Subcutaneous abdominal adipose tissue (tissue), 5 donors: ENCODE measurements around the gene SIX2.

ENCODE experiments used
- H3K27ac ChIP-seq: one replicate; pipeline ENCODE4 v1.7.0; 2013; ENCODE audit warnings: low read depth, mild to moderate bottlenecking, inconsistent platforms, low read length, moderate library complexity
- H3K27me3 ChIP-seq, 5 donors: one replicate each; pipeline ENCODE4 v1.7.0; 2013; ENCODE audit warnings: low read length in 5 of 5, inconsistent platforms in 1 of 5; ENCODE audit not compliant: control insufficient read depth in 5 of 5, insufficient read depth in 4 of 5
- H3K36me3 ChIP-seq, 5 donors: one replicate each; pipeline ENCODE4 v1.7.0; 2013; ENCODE audit warnings: low read length in 5 of 5; ENCODE audit not compliant: control insufficient read depth in 5 of 5, insufficient read depth in 5 of 5
- H3K4me1 ChIP-seq, 5 donors: one replicate each; pipeline ENCODE4 v1.7.0; 2013; ENCODE audit warnings: low read length in 5 of 5, mild to moderate bottlenecking in 3 of 5, moderate library complexity in 1 of 5; ENCODE audit not compliant: control insufficient read depth in 5 of 5, insufficient read depth in 5 of 5
- H3K4me3 ChIP-seq, 5 donors: one replicate each; pipeline ENCODE4 v1.7.0; 2013; ENCODE audit warnings: low read length in 5 of 5, low read depth in 1 of 5
- H3K9ac ChIP-seq, 5 donors: one replicate each; pipeline ENCODE4 v1.7.0; 2013; ENCODE audit warnings: low read length in 5 of 5, mild to moderate bottlenecking in 4 of 5, moderate library complexity in 3 of 5
- H3K9me3 ChIP-seq, 5 donors: one replicate each; pipeline ENCODE4 v1.7.0; 2013; ENCODE audit warnings: low read length in 5 of 5; ENCODE audit not compliant: control insufficient read depth in 5 of 5
- donor health status: healthy.
- donor health status: healthy.
- donor health status: healthy.
- donor health status: healthy.
- donor health status: healthy.

Gene SIX2

GRCh38 chr2:45009303-45009927, at the start of gene SIX2:
TSS of gene SIX2 (minus strand) at chr2:45009452. CDS start at chr2:45009110, 342 bp downstream.
- Histone ChIP-seq H3K4me1 (peaks cover 7 to 85% (median 62%) of the 10 kb centered on the region in 5 donors), H3K27ac (peak within 1 kb of the TSS; percentile 74), H3K27me3 (peaks cover 13 to 66% (median 38%) of the 10 kb centered on the region in 5 donors)

GRCh38 chr2:45055162-45055605, 45.9 kb upstream of the SIX2 start:
- no peaks in the 10 kb centered on the region for H3K27me3 ChIP-seq
- no peaks in the 10 kb centered on the region for H3K4me1 ChIP-seq
- H3K36me3 ChIP-seq = no peaks in the 10 kb centered on the region
- H3K9me3 ChIP-seq = peaks cover 0 to 4% (median 0%) of the 10 kb centered on the region in 5 donors
- H3K9ac ChIP-seq = no peak overlapping the region
- no peak overlapping the region for H3K4me3 ChIP-seq
- H3K27ac ChIP-seq = no peak overlapping the region

More at GRCh38 chr2:45009303-45009927, at the start of gene SIX2:
- Histone ChIP-seq H3K36me3 (peaks cover 0 to 11% (median 5%) of the 10 kb centered on the region in 5 donors), H3K9me3 (no peaks in the 10 kb centered on the region), H3K9ac (peak within 1 kb of the TSS in 4 of 5 donors; percentile 58 to 86 (median 68)), H3K4me3 (peak within 1 kb of the TSS; percentile 67 to 84 (median 76))

DNA sequence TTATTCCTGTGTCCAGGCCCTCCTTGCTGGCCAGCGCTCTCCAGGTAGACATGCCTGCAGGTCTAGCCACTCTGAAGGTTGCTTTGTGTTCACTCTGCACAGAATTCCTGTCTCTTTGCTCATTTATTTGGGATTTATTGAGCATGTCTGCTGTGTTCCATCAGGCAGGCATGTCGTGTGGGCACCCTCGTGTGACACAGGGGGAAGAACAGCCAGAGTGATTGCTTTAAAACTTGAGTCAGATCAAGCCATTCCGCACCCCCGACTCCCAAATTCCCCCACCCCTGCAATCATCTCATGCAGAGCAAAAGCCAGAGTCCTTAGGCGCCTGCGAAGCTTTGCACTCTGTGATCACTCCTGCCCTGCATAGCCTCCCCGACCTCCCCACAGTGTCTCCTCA, 44.7 kb upstream of the SIX2 start:
- Histone ChIP-seq H3K4me1 (no peaks in the 10 kb centered on the region), H3K36me3 (no peaks in the 10 kb centered on the region), H3K9ac (no peak overlapping the region), H3K27ac (no peak overlapping the region), H3K9me3 (peaks cover 0 to 4% (median 0%) of the 10 kb centered on the region in 5 donors), H3K4me3 (no peak overlapping the region), H3K27me3 (no peaks in the 10 kb centered on the region)

- H3K27me3 ChIP-seq = no peaks in the 10 kb centered on the region
- H3K36me3 ChIP-seq = no peaks in the 10 kb centered on the region
- H3K9me3 ChIP-seq = peaks cover 0 to 3% (median 0%) of the 10 kb centered on the region in 5 donors
- no peaks in the 10 kb centered on the region for H3K4me1 ChIP-seq
- H3K27ac ChIP-seq = no peak overlapping the region
- H3K9ac ChIP-seq = no peak overlapping the region
- H3K4me3 ChIP-seq = no peak overlapping the region
Observed at GRCh38 chr2:45052388-45052928, 43.2 kb upstream of the SIX2 start.

- H3K4me3 ChIP-seq = no peak overlapping the region
- H3K27me3 ChIP-seq = no peaks in the 10 kb centered on the region
- no peak overlapping the region for H3K27ac ChIP-seq
- H3K36me3 ChIP-seq = no peaks in the 10 kb centered on the region
- no peak overlapping the region for H3K9ac ChIP-seq
- H3K4me1 ChIP-seq = no peaks in the 10 kb centered on the region
- no peaks in the 10 kb centered on the region for H3K9me3 ChIP-seq
Observed at GRCh38 chr2:45049569-45050336, 40.5 kb upstream of the SIX2 start.

GRCh38 chr2:45047301-45047700, 38.0 kb upstream of the SIX2 start:
- H3K36me3 ChIP-seq = no peaks in the 10 kb centered on the region
- no peak overlapping the region for H3K9ac ChIP-seq
- H3K27ac ChIP-seq = no peak overlapping the region
- H3K4me1 ChIP-seq = no peaks in the 10 kb centered on the region
- peaks cover 0 to 2% (median 0%) of the 10 kb centered on the region in 5 donors for H3K27me3 ChIP-seq
- H3K9me3 ChIP-seq = no peaks in the 10 kb centered on the region
- no peak overlapping the region for H3K4me3 ChIP-seq

- Histone ChIP-seq H3K4me1 (no peaks in the 10 kb centered on the region), H3K9me3 (no peaks in the 10 kb centered on the region), H3K9ac (no peak overlapping the region), H3K36me3 (no peaks in the 10 kb centered on the region), H3K27me3 (peaks cover 2 to 6% (median 4%) of the 10 kb centered on the region in 5 donors), H3K27ac (no peak overlapping the region), H3K4me3 (no peak overlapping the region)
Observed at GRCh38 chr2:45046786-45047185, 37.5 kb upstream of the SIX2 start.

DNA sequence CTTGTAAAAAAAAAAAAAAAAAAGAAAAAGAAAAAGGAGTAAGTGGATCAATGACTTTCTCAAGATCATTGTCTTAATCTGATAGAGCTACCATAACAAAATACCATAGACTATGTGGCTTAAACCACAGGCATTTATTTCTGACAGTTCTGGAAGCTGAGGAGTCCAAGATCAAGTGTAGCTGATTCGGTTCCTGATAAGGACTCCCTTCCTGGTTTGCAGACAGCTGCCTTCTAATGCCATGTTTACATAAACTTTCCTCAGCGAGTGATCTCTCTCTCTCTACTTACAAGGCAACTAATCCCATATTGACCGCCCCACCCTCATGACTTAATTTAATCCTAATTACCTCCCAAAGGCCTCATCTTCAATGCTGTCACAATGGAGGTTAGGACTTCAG, 36.5 kb upstream of the SIX2 start:
- no peaks in the 10 kb centered on the region for H3K4me1 ChIP-seq
- peaks cover 2 to 9% (median 5%) of the 10 kb centered on the region in 5 donors for H3K27me3 ChIP-seq
- no peaks in the 10 kb centered on the region for H3K36me3 ChIP-seq
- H3K9me3 ChIP-seq = no peaks in the 10 kb centered on the region
- no peak overlapping the region for H3K4me3 ChIP-seq
- no peak overlapping the region for H3K27ac ChIP-seq
- no peak overlapping the region for H3K9ac ChIP-seq

DNA sequence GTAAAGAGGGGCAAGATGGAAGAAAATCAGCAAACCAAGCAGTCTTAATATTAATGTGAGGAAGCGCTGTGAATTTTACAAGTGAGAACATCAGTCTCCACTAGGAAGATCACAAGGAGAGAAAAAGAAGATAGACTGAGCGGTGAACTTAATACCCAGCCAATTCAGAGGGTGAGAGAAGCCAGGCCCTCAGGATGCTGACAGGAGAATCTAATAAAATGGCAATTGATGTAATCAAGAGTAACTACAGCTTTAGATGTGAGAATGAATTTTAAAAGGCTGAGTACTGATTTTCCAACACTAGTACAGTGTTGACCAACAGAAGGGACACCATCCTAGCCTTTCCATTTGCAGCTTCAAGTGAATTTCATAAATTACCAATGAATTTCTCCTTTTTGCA, 35.7 kb upstream of the SIX2 start:
- no peak overlapping the region for H3K27ac ChIP-seq
- no peaks in the 10 kb centered on the region for H3K36me3 ChIP-seq
- peaks cover 2 to 9% (median 5%) of the 10 kb centered on the region in 5 donors for H3K27me3 ChIP-seq
- H3K9ac ChIP-seq = no peak overlapping the region
- H3K4me3 ChIP-seq = no peak overlapping the region
- no peaks in the 10 kb centered on the region for H3K4me1 ChIP-seq
- no peaks in the 10 kb centered on the region for H3K9me3 ChIP-seq

GRCh38 chr2:45043174-45043573, 33.9 kb upstream of the SIX2 start:
- Histone ChIP-seq H3K4me1 (no peaks in the 10 kb centered on the region), H3K27ac (no peak overlapping the region), H3K9me3 (no peaks in the 10 kb centered on the region), H3K36me3 (no peaks in the 10 kb centered on the region), H3K27me3 (peaks cover 2 to 9% (median 5%) of the 10 kb centered on the region in 5 donors), H3K9ac (no peak overlapping the region), H3K4me3 (no peak overlapping the region)
